ENCODE results near the gene HIVEP2.

HIVEP2 gene

GRCh38 chr6:142843361-142843760 lies 101.6 kb downstream of the HIVEP2 start:
- no peak for TF ChIP-seq CTCF (IDR thresholded peaks at IDR 0.05)

GRCh38 chr6:142842418-142843261 lies 102.3 kb downstream of the HIVEP2 start:
- TF ChIP-seq CTCF (IDR thresholded peaks at IDR 0.05): no peak

GRCh38 chr6:142841915-142842314 lies 103.1 kb downstream of the HIVEP2 start:
- TF ChIP-seq CTCF (IDR thresholded peaks at IDR 0.05): no peak

- no peak for TF ChIP-seq CTCF (IDR thresholded peaks at IDR 0.05)
These were observed 105.3 kb downstream of the HIVEP2 start for GRCh38 chr6:142839686-142840040.

- TF ChIP-seq CTCF (IDR thresholded peaks at IDR 0.05): no peak
These were observed 105.9 kb downstream of the HIVEP2 start for GRCh38 chr6:142838821-142839685.

- no peak for TF ChIP-seq CTCF (IDR thresholded peaks at IDR 0.05)
These were observed 109.0 kb downstream of the HIVEP2 start for GRCh38 chr6:142835787-142836535.

- TF ChIP-seq CTCF (IDR thresholded peaks at IDR 0.05): no peak
These were observed 110.1 kb downstream of the HIVEP2 start for GRCh38 chr6:142834853-142835252.

Data from LNCAP (cell line).